ENCODE measurements around the gene THOP1. TPM values are rescaled to one million over a fixed set of nuclear protein-coding genes. Genes with fewer than 3 reads are reported as not detected.

Gene THOP1
- total RNA-seq (2022; extraction: Qiagen RNA extraction) = 88.3 to 95.2 TPM (median 94.0 TPM) in 5 replicates

GRCh38 chr19:2785244-2785997 lies at the start of gene THOP1:
THOP1 (plus strand) TSS chr19:2785503; CDS start chr19:2785663, 160 bp downstream.

GRCh38 chr19:2739602-2740313 lies 45.5 kb upstream of the THOP1 start, which contains the start of gene SLC39A3:
SLC39A3 (minus strand) TSS chr19:2740017; CDS start chr19:2737257, 2,760 bp downstream.

GRCh38 chr19:2782936-2783780 lies 2.1 kb upstream of the THOP1 start, which contains the start of gene SGTA:
SGTA (minus strand) TSS chr19:2783273; CDS start chr19:2769068, 14,205 bp downstream.

GRCh38 chr19:2819540-2820111 lies 34.3 kb downstream of the THOP1 start, which contains the start of gene ZNF554:
ZNF554 (plus strand) TSS chr19:2819868; CDS start chr19:2820072, 204 bp downstream.

GRCh38 chr19:2840794-2841791 lies 55.8 kb downstream of the THOP1 start, which contains the start of gene ZNF555:
ZNF555 (plus strand) TSS chr19:2841475; CDS start chr19:2841573, 98 bp downstream.

Other genes with a start within 250 kb of the THOP1 start
- 0.03 to 0.10 TPM (median 0.06 TPM) in 5 replicates for gene GNG7, start 82.8 kb upstream of the THOP1 start, total RNA-seq (2022; extraction: Qiagen RNA extraction)
- 3.3 to 4.5 TPM (median 3.7 TPM) in 5 replicates for gene DIRAS1, start 64.1 kb upstream of the THOP1 start, total RNA-seq (2022; extraction: Qiagen RNA extraction)
- gene SLC39A3, start 45.5 kb upstream of the THOP1 start, total RNA-seq (2022; extraction: Qiagen RNA extraction) = 23.1 to 29.9 TPM (median 26.7 TPM) in 5 replicates
- 64.3 to 77.5 TPM (median 67.7 TPM) in 5 replicates for gene SGTA, start 2.2 kb upstream of the THOP1 start, total RNA-seq (2022; extraction: Qiagen RNA extraction)
- 0.74 to 1.3 TPM (median 1.1 TPM) in 5 replicates for gene ZNF554, start 34.4 kb downstream of the THOP1 start, total RNA-seq (2022; extraction: Qiagen RNA extraction)
- gene ZNF555, start 56.0 kb downstream of the THOP1 start, total RNA-seq (2022; extraction: Qiagen RNA extraction) = 1.4 to 2.5 TPM (median 2.5 TPM) in 5 replicates
- 0.02 to 0.13 TPM (median 0.03 TPM) in 4 of 5 replicates, not detected in the other for gene ZNF556, start 81.8 kb downstream of the THOP1 start, total RNA-seq (2022; extraction: Qiagen RNA extraction)
- 3.1 to 3.6 TPM (median 3.3 TPM) in 5 replicates for gene ZNF57, start 115.4 kb downstream of the THOP1 start, total RNA-seq (2022; extraction: Qiagen RNA extraction)
- 1.5 to 1.8 TPM (median 1.6 TPM) in 5 replicates for gene ZNF77, start 159.5 kb downstream of the THOP1 start, total RNA-seq (2022; extraction: Qiagen RNA extraction)
- gene TLE6, start 192.1 kb downstream of the THOP1 start, total RNA-seq (2022; extraction: Qiagen RNA extraction) = 3.5 to 5.9 TPM (median 4.5 TPM) in 5 replicates
- 2.3 to 3.9 TPM (median 3.1 TPM) in 5 replicates for gene TLE2, start 243.8 kb downstream of the THOP1 start, total RNA-seq (2022; extraction: Qiagen RNA extraction)

All from A549 treated with Hydrocortisone at 1 μM for 4 hours (cell line).